ENCODE results near the gene HNRNPF. TPM values are rescaled to one million over a fixed set of nuclear protein-coding genes. Genes with fewer than 3 reads are reported as not detected.
A peak's percentile ranks its signal among the peaks of the same experiment; 100 is the strongest.

Gene HNRNPF
- total and polyA plus RNA-seq, 8 donors, result 26.5 to 103 (median 72.1) TPM

- 0 to 1% methylated on average over 63 of the region's 63 CpGs for WGBS, 2 donors
- peaks cover 0 to 5% (median 0%) of the 10 kb centered on the region in 3 donors for H3K4me1 ChIP-seq
- H3K27me3 ChIP-seq, result no peaks in the 10 kb centered on the region
- H3K4me3 ChIP-seq, result peak overlapping the region; percentile 46 to 66 (median 54)
- no peak for TF ChIP-seq CTCF (IDR thresholded peaks at IDR 0.05)
- intact Hi-C loops (cut with DNase I), result no loop called here
- H3K9me3 ChIP-seq, result no peaks in the 10 kb centered on the region
- ATAC-seq, result peak; percentile 93 to 98 (median 96)
- no peak for FAIRE-seq
- H3K36me3 ChIP-seq, result no peaks in the 10 kb centered on the region
- H3K27ac ChIP-seq, result peak overlapping the region; percentile 93 to 99 (median 98)
- peak; percentile 73 to 89 (median 79) for DNase-seq
Observed at GRCh38 chr10:43420369-43421200, 11.6 kb upstream of the HNRNPF start.

GRCh38 chr10:43419997-43420368 lies 11.0 kb upstream of the HNRNPF start:
- Histone ChIP-seq H3K9me3 (no peaks in the 10 kb centered on the region), H3K36me3 (no peaks in the 10 kb centered on the region), H3K27me3 (no peaks in the 10 kb centered on the region), H3K4me1 (peaks cover 0 to 5% (median 0%) of the 10 kb centered on the region in 3 donors), H3K4me3 (peak overlapping the region; percentile 46 to 66 (median 54)), H3K27ac (peak overlapping the region; percentile 93 to 99 (median 98))
- DNase-seq (no peak), ATAC-seq (peak in 1 of 4 donors; percentile 8), FAIRE-seq (no peak)
- no peak for TF ChIP-seq CTCF (IDR thresholded peaks at IDR 0.05)
- WGBS, 2 donors, result 65 to 71% methylated on average over 18 of the region's 18 CpGs
- intact Hi-C loops (cut with DNase I), result no loop called here

- H3K36me3 ChIP-seq, result no peaks in the 10 kb centered on the region
- DNase-seq (no peak), FAIRE-seq (no peak), ATAC-seq (no peak)
- WGBS, 2 donors, result 78 to 79% methylated on average over 14 of the region's 14 CpGs
- H3K27me3 ChIP-seq, result no peaks in the 10 kb centered on the region
- H3K9me3 ChIP-seq, result no peaks in the 10 kb centered on the region
- no peak for TF ChIP-seq CTCF (IDR thresholded peaks at IDR 0.05)
- no peak overlapping the region for H3K4me3 ChIP-seq
- H3K27ac ChIP-seq, result no peak overlapping the region
- intact Hi-C loops (cut with DNase I), result no loop called here
- peaks cover 0 to 5% (median 0%) of the 10 kb centered on the region in 3 donors for H3K4me1 ChIP-seq
Observed at GRCh38 chr10:43417950-43418768, 9.2 kb upstream of the HNRNPF start.

GRCh38 chr10:43415544-43415943 lies 6.6 kb upstream of the HNRNPF start:
- ATAC-seq, result no peak

More at GRCh38 chr10:43415544-43415943, 6.6 kb upstream of the HNRNPF start:
- WGBS, 2 donors, result 83 to 86% methylated on average over 10 of the region's 10 CpGs
- Histone ChIP-seq H3K27ac (no peak overlapping the region), H3K4me1 (no peaks in the 10 kb centered on the region), H3K9me3 (no peaks in the 10 kb centered on the region), H3K36me3 (no peaks in the 10 kb centered on the region), H3K4me3 (no peak overlapping the region), H3K27me3 (no peaks in the 10 kb centered on the region)
- TF ChIP-seq CTCF (IDR thresholded peaks at IDR 0.05), result no peak
- DNase-seq (no peak), FAIRE-seq (no peak)
- intact Hi-C loops (cut with DNase I), result no loop called here
